BE2C (cell line): ENCODE results near the gene OAS2.
A peak's percentile ranks its signal among the peaks of the same experiment; 100 is the strongest.

Source experiments
- DNase-seq: peaks from one replicate; pipeline ENCODE4 v3.0.0-alpha.2; 2020
- H3K27me3 ChIP-seq: fragments of 250-450 bp; sonication (Bioruptor Pico); 2 replicates; pipeline ENCODE4 v1.5.1; 2020; ENCODE audit warnings: mild to moderate bottlenecking
- H3K36me3 ChIP-seq: fragments of 250-450 bp; sonication (Bioruptor Pico); 2 replicates; pipeline ENCODE4 v1.5.1; 2020; ENCODE audit warnings: mild to moderate bottlenecking
- H3K4me1 ChIP-seq: fragments of 250-450 bp; sonication (Bioruptor Pico); 2 replicates; pipeline ENCODE4 v1.5.1; 2020
- H3K4me3 ChIP-seq: 2 replicates; pipeline ENCODE4 v1.5.1; 2011; ENCODE audit warnings: low read depth, low read length
- H3K9me3 ChIP-seq: fragments of 250-450 bp; sonication (Bioruptor Pico); 2 replicates; pipeline ENCODE4 v1.5.1; 2020
- CTCF ChIP-seq: IDR thresholded peaks from 2 replicates; pipeline ENCODE4 v1.5.1; 2012; ENCODE audit warnings: mild to moderate bottlenecking, low read depth, low read length

The OAS2 gene

GRCh38 chr12:112989806-112990205, 11.5 kb downstream of the OAS2 start:
- no peaks in the 10 kb centered on the region for H3K36me3 ChIP-seq
- peaks cover 3% of the 10 kb centered on the region; the same call in 1 of the 2 replicates for H3K9me3 ChIP-seq

GRCh38 chr12:112992541-112993398, 14.5 kb downstream of the OAS2 start:
- Histone ChIP-seq H3K4me1 (no peaks in the 10 kb centered on the region), H3K9me3 (peaks cover 3% of the 10 kb centered on the region; the same call in 1 of the 2 replicates), H3K27me3 (no peaks in the 10 kb centered on the region), H3K36me3 (no peaks in the 10 kb centered on the region), H3K4me3 (no peak overlapping the region)
- peak; percentile 62 for DNase-seq
- TF ChIP-seq CTCF, result peak; percentile 97

More at GRCh38 chr12:112989806-112990205, 11.5 kb downstream of the OAS2 start:
- Histone ChIP-seq H3K27me3 (no peaks in the 10 kb centered on the region), H3K4me1 (no peaks in the 10 kb centered on the region), H3K4me3 (no peak overlapping the region)
- no peak for DNase-seq
- TF ChIP-seq CTCF, result no peak

- Histone ChIP-seq H3K4me1 (no peaks in the 10 kb centered on the region), H3K36me3 (no peaks in the 10 kb centered on the region), H3K9me3 (peaks cover 3% of the 10 kb centered on the region), H3K27me3 (no peaks in the 10 kb centered on the region), H3K4me3 (no peak overlapping the region)
- no peak for TF ChIP-seq CTCF
- no peak for DNase-seq
These were observed 16.7 kb downstream of the OAS2 start for GRCh38 chr12:112995008-112995407.

- no peak for TF ChIP-seq CTCF
- no peak overlapping the region for H3K4me3 ChIP-seq
- H3K4me1 ChIP-seq, result no peaks in the 10 kb centered on the region
- no peak for DNase-seq
- H3K27me3 ChIP-seq, result no peaks in the 10 kb centered on the region
- H3K9me3 ChIP-seq, result peaks cover 3% of the 10 kb centered on the region
- no peaks in the 10 kb centered on the region for H3K36me3 ChIP-seq
These were observed 18.2 kb downstream of the OAS2 start for GRCh38 chr12:112996501-112996900.

- Histone ChIP-seq H3K4me3 (no peak overlapping the region), H3K27me3 (no peaks in the 10 kb centered on the region), H3K9me3 (peaks cover 3% of the 10 kb centered on the region), H3K36me3 (no peaks in the 10 kb centered on the region), H3K4me1 (no peaks in the 10 kb centered on the region)
- no peak for TF ChIP-seq CTCF
- no peak for DNase-seq
These were observed 19.2 kb downstream of the OAS2 start for GRCh38 chr12:112997506-112997905.
